Stimulated activated CD4-positive, alpha-beta T cell treated with anti-CD3 and anti-CD28 coated beads, Interleukin-4, amount 100 ng/mL, for 1 hour (primary cell): Measurements from ENCODE around the gene SCAP.
"Not testable (repeated sequence)": the region's sequence is repeated elsewhere in the genome, so short reads cannot be mapped to it uniquely, and the experiment has no call there.

Experiments
- DNase-seq: peaks from one replicate; pipeline ENCODE4 v3.0.0-alpha.2; 2020

The SCAP gene

DNA sequence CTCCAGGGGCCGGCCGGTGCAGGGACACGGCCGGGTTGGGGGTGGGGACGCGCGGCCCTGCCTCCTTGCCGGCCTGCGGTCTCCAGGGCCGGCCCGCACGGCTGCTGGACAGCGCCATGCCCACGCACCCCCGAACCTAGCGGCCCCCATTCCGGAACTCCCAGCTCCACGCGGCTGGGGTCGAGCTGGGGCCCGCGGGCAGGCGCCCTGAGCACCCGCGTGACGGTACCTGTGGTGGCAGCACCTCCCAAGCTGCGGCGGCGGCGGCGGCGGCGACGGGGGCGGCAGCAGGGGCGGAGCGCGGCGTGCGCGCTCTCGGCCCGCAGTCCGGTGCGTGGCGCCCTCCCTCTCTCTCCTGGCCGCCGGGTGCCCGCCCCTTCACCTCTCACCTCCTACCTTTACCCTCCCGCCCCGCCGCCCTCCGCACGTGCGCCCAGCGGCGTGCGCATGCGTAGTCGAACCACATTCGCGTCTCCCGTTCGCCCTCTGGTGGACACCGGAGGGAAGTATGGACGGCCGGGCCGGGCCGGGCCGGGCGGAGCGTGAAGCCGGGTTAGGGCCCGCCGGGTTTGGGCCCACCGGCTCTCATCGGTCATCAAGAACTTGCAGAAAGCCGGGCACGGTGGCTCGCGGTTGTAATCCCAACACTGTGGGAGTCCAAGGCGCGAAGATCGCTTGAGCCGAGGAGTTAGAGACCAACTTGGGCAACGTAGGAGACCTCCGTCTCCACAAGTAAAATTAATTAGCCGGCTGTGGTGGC is at the start of gene SCAP:
Gene SCAP, minus strand, starts transcription at position 372 of the 760 bp plus-strand sequence. CDS start 32,948 bp downstream, outside the sequence.
- peak; percentile 95 for DNase-seq

DNA sequence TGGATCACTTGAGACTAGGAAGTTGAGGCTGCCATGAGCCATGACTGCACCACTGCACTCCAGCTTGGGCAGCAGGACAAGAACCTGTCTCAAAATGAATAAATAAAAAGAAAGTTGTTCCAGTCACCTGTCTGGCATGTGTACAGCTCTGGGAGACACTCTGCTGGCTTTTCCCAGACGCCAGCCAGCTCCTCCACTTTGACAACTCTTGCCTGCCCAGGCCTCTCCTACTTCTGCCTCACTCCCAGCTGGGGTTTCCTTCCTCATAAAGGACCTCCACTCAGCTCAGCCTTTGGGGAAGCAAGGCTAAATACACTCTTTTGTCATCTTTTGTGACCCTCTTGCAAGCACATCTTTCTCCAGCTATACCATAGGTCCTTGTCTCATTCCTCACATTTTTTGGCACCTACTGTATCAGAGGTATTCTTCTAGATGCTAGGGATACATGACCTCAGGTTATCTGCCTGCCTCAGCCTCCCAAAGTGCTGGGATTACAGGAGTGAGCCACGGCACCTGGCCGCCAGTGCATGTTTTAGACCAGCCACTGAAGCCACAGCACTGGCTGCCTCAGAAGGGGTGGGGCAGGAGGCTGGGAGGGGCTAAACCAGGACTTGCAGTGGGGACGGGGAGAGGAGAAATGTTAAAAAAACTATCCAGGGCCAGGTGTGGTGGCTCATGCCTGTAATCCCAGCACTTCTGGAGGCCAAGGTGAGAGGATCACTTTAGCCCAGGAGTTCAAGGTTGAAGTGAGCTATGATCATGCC is 47.8 kb upstream of the SCAP start:
- no peak for DNase-seq

GRCh38 chr3:47522082-47522987 is 46.6 kb upstream of the SCAP start:
- peak; percentile 69 for DNase-seq

GRCh38 chr3:47520756-47521155 is 45.0 kb upstream of the SCAP start:
- no peak for DNase-seq

- no peak for DNase-seq
These were observed 42.2 kb upstream of the SCAP start for GRCh38 chr3:47517937-47518336.

DNA sequence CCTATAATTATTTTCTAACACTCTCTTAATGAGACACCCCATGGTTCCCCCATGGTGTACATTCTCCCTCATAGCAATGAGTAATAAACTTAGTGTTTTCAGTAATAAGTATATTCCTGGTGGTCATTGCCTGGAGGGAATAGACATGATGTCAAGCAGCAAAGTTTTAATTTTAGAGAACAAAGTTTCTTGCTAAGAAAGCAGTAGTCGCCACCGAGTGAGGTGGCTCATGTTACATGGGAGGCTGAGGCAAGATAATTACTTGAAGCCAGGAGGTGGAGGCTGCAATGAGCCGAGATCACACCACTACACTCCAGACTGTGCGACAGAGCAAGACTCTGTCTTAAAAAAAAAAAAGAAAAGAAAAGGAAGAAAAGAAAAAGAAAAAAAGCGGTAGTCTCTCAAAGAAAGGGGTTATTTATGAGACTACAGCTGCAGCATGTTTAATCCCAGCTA is 40.2 kb upstream of the SCAP start:
- DNase-seq, result no peak

DNA sequence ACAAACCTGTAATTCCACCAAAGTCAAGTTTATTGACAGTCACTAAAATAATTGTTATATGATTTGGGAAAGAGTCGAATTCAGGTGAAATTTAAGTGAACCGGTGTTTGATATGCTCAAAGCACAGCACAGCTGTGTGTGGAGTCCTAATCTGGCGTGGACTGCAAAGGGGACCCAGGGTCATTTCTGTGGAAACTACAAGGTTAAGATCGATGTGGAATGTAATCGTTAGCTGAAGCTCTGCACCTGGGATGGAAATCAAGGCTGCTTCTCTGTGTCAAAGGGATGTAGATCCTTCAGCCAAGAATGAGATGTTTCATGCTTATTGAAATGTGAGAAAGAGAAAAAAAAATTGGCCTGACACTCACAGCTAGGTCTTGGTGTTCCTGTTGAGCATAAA is 39.4 kb upstream of the SCAP start:
- DNase-seq, result no peak

- DNase-seq, result peak; percentile 96
These were observed 37.6 kb upstream of the SCAP start, which contains the start of gene ELP6 for GRCh38 chr3:47513125-47513929. TSS of gene ELP6 (minus strand) at chr3:47513712. CDS start at chr3:47513590, 122 bp downstream.

DNA sequence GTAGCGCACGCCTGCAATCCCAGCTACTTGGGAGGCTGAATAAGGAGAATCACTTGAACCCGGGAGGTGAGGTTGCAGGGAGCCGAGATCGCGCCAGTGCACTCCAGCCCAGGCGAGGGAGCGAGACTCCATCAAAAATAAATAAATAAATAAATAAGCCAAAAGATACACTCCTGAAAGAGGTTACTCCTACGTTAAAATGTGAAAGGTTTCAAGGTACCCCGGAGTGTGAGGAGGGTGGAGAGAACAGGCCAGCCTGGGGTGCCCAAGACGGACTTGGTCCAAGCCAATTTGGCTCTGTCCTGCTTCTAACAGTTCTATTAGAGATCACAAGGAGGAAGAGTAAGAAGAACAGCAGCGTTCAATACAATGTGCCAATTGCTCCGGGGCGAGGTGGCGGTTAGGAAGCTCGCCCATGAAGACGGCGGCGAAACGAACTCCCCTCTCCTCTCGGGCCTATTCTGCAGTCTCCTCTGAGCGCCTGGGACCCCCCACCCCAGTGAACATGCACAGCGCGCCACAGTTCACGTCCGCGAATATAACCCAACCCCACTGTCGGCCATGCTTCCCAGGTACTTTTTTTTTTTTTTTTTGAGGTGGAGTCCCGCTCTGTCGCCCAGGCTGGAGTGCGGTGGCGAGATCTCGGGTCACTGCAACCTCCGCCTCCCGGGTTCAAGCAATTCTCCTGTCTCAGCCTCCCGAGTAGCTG is 36.8 kb upstream of the SCAP start:
- peak; percentile 31 for DNase-seq

DNA sequence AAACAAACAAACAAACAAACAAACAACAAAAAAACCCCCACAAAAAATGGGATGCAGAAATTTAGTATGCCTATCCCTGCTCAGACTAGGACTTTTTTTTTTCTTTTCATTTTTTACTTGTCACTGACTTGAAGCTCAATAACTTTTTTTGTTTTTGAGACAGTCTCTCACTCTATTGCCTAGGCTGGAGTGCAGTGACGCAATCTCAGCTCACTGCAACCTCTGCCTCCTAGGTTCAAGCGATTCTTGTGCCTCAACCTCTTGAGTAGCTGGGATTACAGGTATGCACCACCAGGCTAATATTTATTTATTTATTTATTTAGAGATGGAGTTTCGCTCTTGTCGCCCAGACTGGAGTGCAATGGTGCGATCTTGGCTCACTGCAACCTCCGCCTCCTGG is 29.5 kb upstream of the SCAP start:
- not testable (repeated sequence) for DNase-seq

DNA sequence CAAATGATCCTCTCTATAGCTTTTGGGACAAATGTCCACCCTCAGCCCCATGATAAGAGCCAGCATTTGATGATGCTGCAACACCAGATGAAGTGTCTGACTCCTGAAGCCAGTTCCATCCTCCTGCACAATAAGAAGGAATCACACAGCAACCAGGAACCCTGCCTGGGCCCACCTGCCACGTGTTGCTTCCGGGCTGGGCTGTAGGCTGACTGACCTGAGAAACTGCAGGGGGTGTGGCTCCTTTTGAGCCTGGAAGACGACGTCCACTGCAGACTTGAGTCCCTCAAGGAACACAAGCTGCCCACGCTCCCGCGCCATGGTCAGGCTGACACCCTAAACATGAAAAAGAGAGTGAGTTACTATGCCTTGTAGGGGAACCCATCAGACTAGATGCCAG is 28.4 kb upstream of the SCAP start:
- DNase-seq, result no peak

DNA sequence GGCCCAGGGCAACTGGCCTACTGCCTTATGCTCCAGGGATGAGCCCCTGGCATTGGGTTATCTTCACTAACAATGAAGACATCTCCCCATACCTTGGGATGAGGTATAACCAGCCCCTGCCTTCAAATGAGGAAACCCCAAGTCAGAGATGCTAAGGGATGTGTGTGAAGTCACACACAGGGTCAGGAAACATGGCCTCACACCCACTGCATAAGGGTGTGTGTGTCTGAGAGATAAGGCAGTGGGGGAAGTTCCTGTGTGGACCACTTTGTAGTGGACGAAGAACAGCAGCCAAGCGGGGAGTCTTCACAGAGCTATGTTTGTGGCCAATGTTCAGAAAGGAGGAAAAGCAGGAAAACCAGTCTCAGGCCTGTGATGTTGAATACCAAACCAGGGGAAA is 27.3 kb upstream of the SCAP start:
- no peak for DNase-seq

DNA sequence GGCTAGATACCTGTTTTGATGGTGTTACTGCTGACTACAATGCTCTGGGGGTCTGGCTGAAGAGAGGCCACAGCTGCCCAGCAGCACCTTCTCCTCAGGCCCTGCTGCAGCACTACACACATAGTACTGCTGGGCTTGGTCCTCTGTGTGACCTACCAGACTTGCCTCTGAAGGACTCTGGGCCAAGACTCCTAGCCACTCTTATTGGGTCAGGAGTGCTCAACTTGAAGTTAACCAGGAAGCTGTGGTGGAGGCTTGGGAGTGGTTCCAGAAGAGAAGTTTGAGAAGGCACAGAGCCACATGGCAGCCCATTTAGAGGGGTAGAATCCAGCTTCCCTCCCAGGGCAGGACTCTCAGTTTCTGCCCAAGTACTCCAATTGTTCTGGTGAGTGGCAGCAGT is 21.2 kb upstream of the SCAP start:
- DNase-seq, result no peak

DNA sequence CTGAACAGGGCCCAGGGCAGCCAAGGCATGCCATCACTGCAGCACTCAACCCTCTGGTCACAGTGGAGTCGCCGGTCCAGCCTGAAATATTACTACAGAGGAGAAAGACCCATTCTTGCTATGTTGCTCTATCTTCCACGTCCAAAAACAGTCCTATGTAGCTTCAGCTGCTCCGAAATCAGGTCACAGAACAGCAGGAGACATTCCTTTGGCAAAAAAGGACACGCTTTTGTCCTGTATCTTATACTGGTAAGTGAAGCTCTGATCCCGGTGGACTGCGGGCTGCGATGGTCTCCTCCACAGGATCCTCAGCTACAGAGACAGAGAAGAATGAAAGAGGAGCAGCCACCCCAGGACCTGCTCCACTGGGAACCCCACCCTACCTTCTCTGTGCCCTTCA is 20.1 kb upstream of the SCAP start:
- no peak for DNase-seq

DNA sequence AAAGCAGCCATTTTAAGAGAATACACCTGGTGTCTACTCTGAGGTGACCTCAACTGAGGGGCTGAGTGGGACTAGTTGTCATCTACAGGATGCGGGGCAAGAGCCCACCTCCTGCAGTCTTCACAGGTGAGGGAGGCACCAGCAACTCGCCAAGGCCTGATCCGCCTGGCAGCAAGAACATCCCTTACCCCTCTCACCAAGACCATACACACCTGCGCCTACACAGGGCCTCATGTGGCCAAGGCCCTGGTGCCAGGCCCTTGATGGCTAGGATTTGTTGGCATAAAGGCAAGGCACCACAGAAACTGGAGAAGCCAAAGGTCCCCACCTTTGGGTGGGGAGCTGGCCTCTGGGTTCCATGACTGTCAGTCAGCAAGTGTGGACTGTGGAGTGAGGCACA is 19.4 kb upstream of the SCAP start:
- DNase-seq, result no peak

- DNase-seq, result no peak
These were observed 16.0 kb upstream of the SCAP start for GRCh38 chr3:47491777-47492176.

DNA sequence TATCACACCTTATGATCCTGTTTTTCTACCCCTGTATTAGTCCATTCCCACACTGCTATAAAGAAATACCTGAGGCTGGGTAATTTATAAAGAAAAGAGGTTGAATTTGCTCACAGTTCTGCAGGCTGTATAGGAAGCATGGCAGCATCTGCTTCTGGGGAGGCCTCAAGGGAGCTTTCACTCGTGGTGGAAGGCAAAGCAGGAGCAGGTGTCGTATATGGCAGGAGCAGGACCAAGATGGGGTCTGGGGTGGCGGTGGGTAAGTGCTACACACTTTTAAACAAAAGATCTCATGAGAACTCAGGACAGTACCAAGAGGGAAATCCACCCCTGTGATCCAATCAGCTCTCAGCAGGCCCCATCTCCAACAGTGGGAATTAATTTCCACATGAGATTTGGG is 15.4 kb upstream of the SCAP start:
- no peak for DNase-seq

GRCh38 chr3:47487265-47487664 is 11.5 kb upstream of the SCAP start:
- DNase-seq, result no peak

DNA sequence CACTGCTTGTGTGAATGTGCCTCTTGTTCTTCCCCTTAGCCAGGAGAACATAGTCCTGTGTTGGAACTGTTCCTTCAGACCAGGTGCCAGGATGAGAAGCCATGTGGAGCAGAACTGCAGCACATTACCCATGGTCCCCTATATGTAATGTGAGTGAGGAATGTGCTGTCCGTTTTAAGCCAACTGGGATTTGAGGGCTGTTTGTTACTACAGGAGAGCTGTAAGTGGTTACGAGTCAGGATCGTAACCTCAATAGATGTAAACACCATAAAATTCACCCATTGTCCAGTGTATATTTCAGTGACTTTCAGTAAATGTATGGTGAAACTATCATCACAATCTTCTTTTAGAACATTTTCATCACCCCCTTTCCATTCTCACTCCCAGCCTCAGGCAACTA is 10.1 kb upstream of the SCAP start:
- DNase-seq, result no peak

DNA sequence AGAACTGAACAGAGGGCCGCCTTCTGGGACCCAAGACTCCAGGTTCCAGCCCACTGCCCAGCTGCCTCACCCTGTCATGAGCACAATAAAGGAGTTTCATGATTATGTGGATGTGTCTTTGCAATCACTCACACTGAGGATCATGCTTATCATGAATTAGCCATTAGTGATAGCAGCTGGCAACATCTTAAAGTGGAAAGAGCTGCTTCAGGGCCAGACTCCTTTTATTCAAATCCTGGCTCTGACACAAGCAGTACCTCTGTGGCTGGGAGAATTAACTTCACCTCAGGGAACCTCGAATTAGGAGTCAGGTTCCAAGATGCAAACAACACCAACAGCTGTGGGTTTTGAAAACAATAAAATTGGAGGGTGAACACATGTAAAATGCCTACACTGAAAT is 6.6 kb upstream of the SCAP start:
- no peak for DNase-seq

- not testable (repeated sequence) for DNase-seq
These were observed 6.0 kb upstream of the SCAP start for GRCh38 chr3:47481763-47482162.

GRCh38 chr3:47480267-47480666 is 4.5 kb upstream of the SCAP start:
- not testable (repeated sequence) for DNase-seq
